ENCODE results near the gene LRRC15. TPM values are rescaled to one million over a fixed set of nuclear protein-coding genes. Genes with fewer than 3 reads are reported as not detected.

Gene LRRC15
- polyA plus RNA-seq, 3 donors, result not detected

- H3K4me1 ChIP-seq (ENCODE audit: control insufficient read depth in 1 of 2, insufficient read depth in 2 of 2, low read length in 2 of 2), result peaks cover 6 to 14% of the 10 kb centered on the region in 2 donors
- H3K36me3 ChIP-seq (replicated peaks in 1 of 2; ENCODE audit: control insufficient read depth in 1 of 2, insufficient read depth in 2 of 2, low read length in 2 of 2), result no peaks in the 10 kb centered on the region
- H3K4me3 ChIP-seq (replicated peaks in 1 of 3; ENCODE audit: low read depth in 2 of 3, low read length in 3 of 3), result no peak overlapping the region
- no peak overlapping the region for H2AFZ ChIP-seq (ENCODE audit: insufficient read depth, low read depth, low read length, poor library complexity, severe bottlenecking)
- peaks cover 8% of the 10 kb centered on the region for H3K4me1 Mint-ChIP-seq
- H3K4me3 Mint-ChIP-seq, result peak overlapping the region; percentile 81 to 93
- H3K27ac Mint-ChIP-seq, result no peak overlapping the region
- H3K27ac ChIP-seq (ENCODE audit: low read depth in 1 of 2, low read length in 2 of 2), result no peak overlapping the region
- H3K4me2 ChIP-seq (replicated peaks; ENCODE audit: extremely low read depth, low read length, poor library complexity, severe bottlenecking), result peak overlapping the region; percentile 92
- TF ChIP-seq, protein P1, sequence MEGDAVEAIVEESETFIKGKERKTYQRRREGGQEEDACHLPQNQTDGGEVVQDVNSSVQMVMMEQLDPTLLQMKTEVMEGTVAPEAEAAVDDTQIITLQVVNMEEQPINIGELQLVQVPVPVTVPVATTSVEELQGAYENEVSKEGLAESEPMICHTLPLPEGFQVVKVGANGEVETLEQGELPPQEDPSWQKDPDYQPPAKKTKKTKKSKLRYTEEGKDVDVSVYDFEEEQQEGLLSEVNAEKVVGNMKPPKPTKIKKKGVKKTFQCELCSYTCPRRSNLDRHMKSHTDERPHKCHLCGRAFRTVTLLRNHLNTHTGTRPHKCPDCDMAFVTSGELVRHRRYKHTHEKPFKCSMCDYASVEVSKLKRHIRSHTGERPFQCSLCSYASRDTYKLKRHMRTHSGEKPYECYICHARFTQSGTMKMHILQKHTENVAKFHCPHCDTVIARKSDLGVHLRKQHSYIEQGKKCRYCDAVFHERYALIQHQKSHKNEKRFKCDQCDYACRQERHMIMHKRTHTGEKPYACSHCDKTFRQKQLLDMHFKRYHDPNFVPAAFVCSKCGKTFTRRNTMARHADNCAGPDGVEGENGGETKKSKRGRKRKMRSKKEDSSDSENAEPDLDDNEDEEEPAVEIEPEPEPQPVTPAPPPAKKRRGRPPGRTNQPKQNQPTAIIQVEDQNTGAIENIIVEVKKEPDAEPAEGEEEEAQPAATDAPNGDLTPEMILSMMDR (IDR thresholded peaks at IDR 0.05), result no peak
- H3K27me3 ChIP-seq (ENCODE audit: control insufficient read depth in 2 of 2, insufficient read depth in 2 of 2, low read length in 2 of 2), result peaks cover 30 to 61% of the 10 kb centered on the region in 2 donors
- H3K27me3 Mint-ChIP-seq (ENCODE audit: low read depth in 3 of 3), result peaks cover 54 to 77% (median 54%) of the 10 kb centered on the region in 3 donors
- H4K20me1 ChIP-seq (ENCODE audit: insufficient read depth, low read length), result no peaks in the 10 kb centered on the region
- H3K9me3 ChIP-seq (replicated peaks in 1 of 2; ENCODE audit: control insufficient read depth in 1 of 2, insufficient read depth in 1 of 2, low read length in 2 of 2), result peaks cover 9% of the 10 kb centered on the region in 2 donors
- no peak for DNase-seq
- no peak overlapping the region for H3K9ac ChIP-seq (ENCODE audit: insufficient read depth, low read length, poor library complexity, severe bottlenecking)
- H3K36me3 Mint-ChIP-seq, result no peaks in the 10 kb centered on the region
- 97% methylated on average over 7 of the region's 13 CpGs for WGBS (ENCODE audit: insufficient coverage)
- H3K79me2 ChIP-seq (ENCODE audit: insufficient read depth, low read length), result no peaks in the 10 kb centered on the region
- H3K9me3 Mint-ChIP-seq, result peaks cover 7 to 19% (median 11%) of the 10 kb centered on the region in 7 donors
- intact Hi-C loops (cut with micrococcal nuclease), result loop anchor here in 1 of 2 donors (2.0 to 10.0 kb wide), 2 partner anchors 534 to 650 kb away; no protein-coding TSS in a partner anchor
These were observed 55.0 kb downstream of the LRRC15 start for GRCh38 chr3:194314388-194315068.

GRCh38 chr3:194313560-194314387 is 55.8 kb downstream of the LRRC15 start:
- Mint-ChIP-seq H3K27ac (no peak overlapping the region), H3K9me3 (peaks cover 2 to 11% (median 5%) of the 10 kb centered on the region in 7 donors), H3K36me3 (no peaks in the 10 kb centered on the region), H3K27me3 (ENCODE audit: low read depth in 3 of 3) (peaks cover 53 to 73% (median 54%) of the 10 kb centered on the region in 3 donors), H3K4me3 (peak overlapping the region in 1 of 2 donors; percentile 61), H3K4me1 (peaks cover 8% of the 10 kb centered on the region)
- Histone ChIP-seq H3K9ac (ENCODE audit: insufficient read depth, low read length, poor library complexity, severe bottlenecking) (no peak overlapping the region), H2AFZ (ENCODE audit: insufficient read depth, low read depth, low read length, poor library complexity, severe bottlenecking) (no peak overlapping the region), H3K79me2 (ENCODE audit: insufficient read depth, low read length) (no peaks in the 10 kb centered on the region), H3K27ac (ENCODE audit: low read depth in 1 of 2, low read length in 2 of 2) (no peak overlapping the region), H4K20me1 (ENCODE audit: insufficient read depth, low read length) (no peaks in the 10 kb centered on the region), H3K9me3 (replicated peaks in 1 of 2; ENCODE audit: control insufficient read depth in 1 of 2, insufficient read depth in 1 of 2, low read length in 2 of 2) (peaks cover 6 to 7% of the 10 kb centered on the region in 2 donors), H3K4me2 (replicated peaks; ENCODE audit: extremely low read depth, low read length, poor library complexity, severe bottlenecking) (no peak overlapping the region), H3K4me1 (ENCODE audit: control insufficient read depth in 1 of 2, insufficient read depth in 2 of 2, low read length in 2 of 2) (peaks cover 6 to 14% of the 10 kb centered on the region in 2 donors), H3K4me3 (replicated peaks in 1 of 3; ENCODE audit: low read depth in 2 of 3, low read length in 3 of 3) (no peak overlapping the region), H3K27me3 (ENCODE audit: control insufficient read depth in 2 of 2, insufficient read depth in 2 of 2, low read length in 2 of 2) (peaks cover 30 to 58% of the 10 kb centered on the region in 2 donors), H3K36me3 (replicated peaks in 1 of 2; ENCODE audit: control insufficient read depth in 1 of 2, insufficient read depth in 2 of 2, low read length in 2 of 2) (no peaks in the 10 kb centered on the region)
- TF ChIP-seq, protein P1 (IDR thresholded peaks at IDR 0.05), result no peak
- intact Hi-C loops (cut with micrococcal nuclease), result loop anchor here (2.0 to 10.0 kb wide), 3 partner anchors 533 to 649 kb away; no protein-coding TSS in a partner anchor
- DNase-seq, result no peak
- WGBS (ENCODE audit: insufficient coverage), result 85% methylated on average over 11 of the region's 15 CpGs

All from CD14-positive monocyte (primary cell).